ENCODE measurements around the gene OSBPL8. TPM values are rescaled to one million over a fixed set of nuclear protein-coding genes. Genes with fewer than 3 reads are reported as not detected.

Gene OSBPL8, protein sequence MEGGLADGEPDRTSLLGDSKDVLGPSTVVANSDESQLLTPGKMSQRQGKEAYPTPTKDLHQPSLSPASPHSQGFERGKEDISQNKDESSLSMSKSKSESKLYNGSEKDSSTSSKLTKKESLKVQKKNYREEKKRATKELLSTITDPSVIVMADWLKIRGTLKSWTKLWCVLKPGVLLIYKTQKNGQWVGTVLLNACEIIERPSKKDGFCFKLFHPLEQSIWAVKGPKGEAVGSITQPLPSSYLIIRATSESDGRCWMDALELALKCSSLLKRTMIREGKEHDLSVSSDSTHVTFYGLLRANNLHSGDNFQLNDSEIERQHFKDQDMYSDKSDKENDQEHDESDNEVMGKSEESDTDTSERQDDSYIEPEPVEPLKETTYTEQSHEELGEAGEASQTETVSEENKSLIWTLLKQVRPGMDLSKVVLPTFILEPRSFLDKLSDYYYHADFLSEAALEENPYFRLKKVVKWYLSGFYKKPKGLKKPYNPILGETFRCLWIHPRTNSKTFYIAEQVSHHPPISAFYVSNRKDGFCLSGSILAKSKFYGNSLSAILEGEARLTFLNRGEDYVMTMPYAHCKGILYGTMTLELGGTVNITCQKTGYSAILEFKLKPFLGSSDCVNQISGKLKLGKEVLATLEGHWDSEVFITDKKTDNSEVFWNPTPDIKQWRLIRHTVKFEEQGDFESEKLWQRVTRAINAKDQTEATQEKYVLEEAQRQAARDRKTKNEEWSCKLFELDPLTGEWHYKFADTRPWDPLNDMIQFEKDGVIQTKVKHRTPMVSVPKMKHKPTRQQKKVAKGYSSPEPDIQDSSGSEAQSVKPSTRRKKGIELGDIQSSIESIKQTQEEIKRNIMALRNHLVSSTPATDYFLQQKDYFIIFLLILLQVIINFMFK
- total RNA-seq (2014; rRNA removed; shearing (Covaris generic)) (25.0 and 34.0 TPM in 2 replicates), total RNA-seq (2022) (57.0 and 61.3 TPM in 2 replicates), Bru-seq, nascent RNA (percentile 86 among the genes with signal in this experiment), BruChase-seq, experiment 1, labeled RNA remaining after a 6-hour chase (percentile 83 among the genes with signal in this experiment), BruChase-seq, experiment 2, labeled RNA remaining after a 2-hour chase (percentile 77 among the genes with signal in this experiment)
- long read RNA-seq, full-length matches to known transcripts: 21 of 52 reads
- long read RNA-seq, partial matches to known transcripts: 5 of 52 reads
- long read RNA-seq, other reads (novel, unspliced or antisense): 26 of 52 reads

DNA sequence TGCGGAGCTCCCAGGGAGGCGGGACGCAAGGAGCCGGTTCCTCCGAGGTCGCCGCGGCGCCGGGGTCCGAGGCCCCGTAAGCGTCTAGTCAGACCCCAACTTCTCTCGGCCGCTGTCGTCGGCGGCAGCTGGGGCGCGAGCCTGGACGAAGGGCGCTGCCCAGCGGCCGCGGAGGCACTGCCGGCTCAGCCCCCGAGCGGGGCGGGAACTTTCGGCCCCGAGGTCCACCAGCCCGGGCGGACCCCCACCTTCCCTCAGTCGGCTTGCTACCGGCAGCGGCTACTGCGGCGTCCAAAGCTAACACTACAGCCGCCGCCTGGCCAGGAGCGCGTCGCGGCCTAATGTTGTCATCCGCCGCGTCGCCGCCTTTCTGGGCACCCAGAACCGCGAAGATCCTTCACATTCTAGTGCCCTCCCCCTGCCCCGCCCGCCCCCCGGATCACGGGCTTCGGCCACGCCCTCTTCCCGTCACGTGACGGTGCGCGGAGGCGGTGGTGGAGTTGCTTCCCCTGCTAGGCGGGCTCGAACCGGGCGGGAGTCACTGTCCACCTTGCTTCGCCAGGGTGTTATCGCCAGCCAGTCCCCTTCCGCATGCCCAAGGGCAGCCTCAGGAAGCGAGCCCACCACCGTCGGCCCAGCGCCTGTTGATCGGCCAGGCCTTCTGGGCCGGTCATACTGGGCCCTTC, at the start of gene OSBPL8:
Gene OSBPL8 (minus strand): TSS at position 372 of the 686 bp plus-strand sequence. CDS start 72,220 bp downstream, outside the sequence.
- peak; percentile 93 for DNase-seq (ENCODE audit: low spot score)
- H3K9me2 ChIP-seq (ENCODE audit: insufficient read depth, low read length): no peaks in the 10 kb centered on the region
- peak within 1 kb of the TSS; percentile 97 for H2AFZ ChIP-seq (ENCODE audit: low read length)
- no peaks in the 10 kb centered on the region for H3K9me3 ChIP-seq (ENCODE audit: low read length)
- ChIA-PET POLR2A (interaction anchor here (0.7 to 1.4 kb wide), 5 partner anchors 46 to 1088 kb away, joined by 3 to 5 read pairs (median 4); no protein-coding TSS in a partner anchor), CTCF (ENCODE audit: unreplicated experiment) (interaction anchor here (0.7 kb wide), 1 partner anchor 48 kb away, joined by 3 read pairs; no protein-coding TSS in a partner anchor)
- peak within 1 kb of the TSS; percentile 100 for H3K4me3 ChIP-seq (ENCODE audit: low read depth, low read length, poor library complexity, severe bottlenecking)
- peaks cover 47% of the 10 kb centered on the region for H3K79me2 ChIP-seq (ENCODE audit: insufficient read depth, low read depth, low read length)
- no peaks in the 10 kb centered on the region for H4K20me1 ChIP-seq (ENCODE audit: insufficient read depth, low read length)
- H3K4me1 ChIP-seq (ENCODE audit: insufficient read depth, low read length, poor library complexity, severe bottlenecking): peaks cover 40% of the 10 kb centered on the region
- intact Hi-C loops (cut with micrococcal nuclease; ENCODE audit: unreplicated experiment): loop anchor here (1.0 to 10.0 kb wide), 4 partner anchors 203 to 1045 kb away; partner anchors contain the start of genes BBS10, KRR1, NAP1L1 and ZDHHC17
- no TSS peak for BruUV-seq (replicated peaks)
- peak within 1 kb of the TSS; percentile 99 for H3K4me2 ChIP-seq (ENCODE audit: low read length)
- H3K27ac ChIP-seq (ENCODE audit: low read depth, low read length, poor library complexity, severe bottlenecking): peak within 1 kb of the TSS; percentile 66
- H3K36me3 ChIP-seq (ENCODE audit: insufficient read depth, low read length): no peaks in the 10 kb centered on the region
- TF ChIP-seq, protein P1, sequence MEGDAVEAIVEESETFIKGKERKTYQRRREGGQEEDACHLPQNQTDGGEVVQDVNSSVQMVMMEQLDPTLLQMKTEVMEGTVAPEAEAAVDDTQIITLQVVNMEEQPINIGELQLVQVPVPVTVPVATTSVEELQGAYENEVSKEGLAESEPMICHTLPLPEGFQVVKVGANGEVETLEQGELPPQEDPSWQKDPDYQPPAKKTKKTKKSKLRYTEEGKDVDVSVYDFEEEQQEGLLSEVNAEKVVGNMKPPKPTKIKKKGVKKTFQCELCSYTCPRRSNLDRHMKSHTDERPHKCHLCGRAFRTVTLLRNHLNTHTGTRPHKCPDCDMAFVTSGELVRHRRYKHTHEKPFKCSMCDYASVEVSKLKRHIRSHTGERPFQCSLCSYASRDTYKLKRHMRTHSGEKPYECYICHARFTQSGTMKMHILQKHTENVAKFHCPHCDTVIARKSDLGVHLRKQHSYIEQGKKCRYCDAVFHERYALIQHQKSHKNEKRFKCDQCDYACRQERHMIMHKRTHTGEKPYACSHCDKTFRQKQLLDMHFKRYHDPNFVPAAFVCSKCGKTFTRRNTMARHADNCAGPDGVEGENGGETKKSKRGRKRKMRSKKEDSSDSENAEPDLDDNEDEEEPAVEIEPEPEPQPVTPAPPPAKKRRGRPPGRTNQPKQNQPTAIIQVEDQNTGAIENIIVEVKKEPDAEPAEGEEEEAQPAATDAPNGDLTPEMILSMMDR (conservative IDR thresholded peaks at IDR 0.05; ENCODE audit: low read length): peak; percentile 38; the same call in 1 of the 2 replicates
- TF ChIP-seq EZH2phosphoT487 (IDR thresholded peaks at IDR 0.05; ENCODE audit: borderline replicate concordance, low read depth, low read length): no peak

DNA sequence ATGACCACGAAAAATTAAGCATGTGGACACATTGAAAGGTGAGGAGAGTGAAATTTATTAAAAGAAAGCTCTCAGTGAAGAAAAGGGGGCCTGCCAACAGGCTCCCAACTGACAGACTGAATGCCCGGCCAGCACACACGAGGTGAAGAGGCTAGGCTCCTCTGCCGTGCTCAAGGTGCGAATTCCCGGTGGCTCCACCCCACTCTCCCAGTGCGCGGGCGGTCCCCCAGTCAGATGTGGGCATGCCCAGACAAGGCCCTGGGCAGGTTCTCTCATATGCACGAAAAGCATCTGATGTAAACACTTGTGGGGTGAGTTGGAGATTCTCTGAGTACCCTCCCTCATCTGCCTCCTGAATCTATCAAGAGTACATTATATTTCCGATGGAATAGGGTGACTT, 48.5 kb upstream of the OSBPL8 start:
- Histone ChIP-seq H3K4me3 (ENCODE audit: low read depth, low read length, poor library complexity, severe bottlenecking) (no peak overlapping the region), H3K4me1 (ENCODE audit: insufficient read depth, low read length, poor library complexity, severe bottlenecking) (no peaks in the 10 kb centered on the region), H3K36me3 (ENCODE audit: insufficient read depth, low read length) (no peaks in the 10 kb centered on the region), H2AFZ (ENCODE audit: low read length) (no peak overlapping the region), H3K79me2 (ENCODE audit: insufficient read depth, low read depth, low read length) (no peaks in the 10 kb centered on the region), H4K20me1 (ENCODE audit: insufficient read depth, low read length) (no peaks in the 10 kb centered on the region), H3K9me3 (ENCODE audit: low read length) (no peaks in the 10 kb centered on the region), H3K9me2 (ENCODE audit: insufficient read depth, low read length) (no peaks in the 10 kb centered on the region), H3K4me2 (ENCODE audit: low read length) (no peak overlapping the region), H3K27ac (ENCODE audit: low read depth, low read length, poor library complexity, severe bottlenecking) (no peak overlapping the region)
- DNase-seq (ENCODE audit: low spot score): no peak
- POLR2A ChIA-PET: interaction anchor here (0.6 kb wide), 1 partner anchor 394 kb away, joined by 3 read pairs; no protein-coding TSS in a partner anchor
- CTCF ChIA-PET (ENCODE audit: unreplicated experiment): no interaction called here
- BruUV-seq (replicated peaks): no TSS peak
- TF ChIP-seq, protein P1 (conservative IDR thresholded peaks at IDR 0.05; ENCODE audit: low read length): no peak
- no peak for TF ChIP-seq EZH2phosphoT487 (IDR thresholded peaks at IDR 0.05; ENCODE audit: borderline replicate concordance, low read depth, low read length)
- intact Hi-C loops (cut with micrococcal nuclease; ENCODE audit: unreplicated experiment): no loop called here
